ENCODE measurements around the gene WAS. TPM values are rescaled to one million over a fixed set of nuclear protein-coding genes. Genes with fewer than 3 reads are reported as not detected.
A peak's percentile ranks its signal among the peaks of the same experiment; 100 is the strongest.
"Not testable (repeated sequence)": the region's sequence is repeated elsewhere in the genome, so short reads cannot be mapped to it uniquely, and the experiment has no call there.

The WAS gene
- total and polyA plus RNA-seq, 12 donors, result 1.1 to 22.5 (median 11.2) TPM

GRCh38 chrX:48676106-48676892 is 7.3 kb upstream of the WAS start:
- H3K27ac ChIP-seq, result peak overlapping the region; percentile 25 to 91 (median 79)
- DNase-seq, result peak; percentile 89 to 95 (median 92)
- intact Hi-C loops (cut with DNase I), result no loop called here
- TF ChIP-seq, protein P1, sequence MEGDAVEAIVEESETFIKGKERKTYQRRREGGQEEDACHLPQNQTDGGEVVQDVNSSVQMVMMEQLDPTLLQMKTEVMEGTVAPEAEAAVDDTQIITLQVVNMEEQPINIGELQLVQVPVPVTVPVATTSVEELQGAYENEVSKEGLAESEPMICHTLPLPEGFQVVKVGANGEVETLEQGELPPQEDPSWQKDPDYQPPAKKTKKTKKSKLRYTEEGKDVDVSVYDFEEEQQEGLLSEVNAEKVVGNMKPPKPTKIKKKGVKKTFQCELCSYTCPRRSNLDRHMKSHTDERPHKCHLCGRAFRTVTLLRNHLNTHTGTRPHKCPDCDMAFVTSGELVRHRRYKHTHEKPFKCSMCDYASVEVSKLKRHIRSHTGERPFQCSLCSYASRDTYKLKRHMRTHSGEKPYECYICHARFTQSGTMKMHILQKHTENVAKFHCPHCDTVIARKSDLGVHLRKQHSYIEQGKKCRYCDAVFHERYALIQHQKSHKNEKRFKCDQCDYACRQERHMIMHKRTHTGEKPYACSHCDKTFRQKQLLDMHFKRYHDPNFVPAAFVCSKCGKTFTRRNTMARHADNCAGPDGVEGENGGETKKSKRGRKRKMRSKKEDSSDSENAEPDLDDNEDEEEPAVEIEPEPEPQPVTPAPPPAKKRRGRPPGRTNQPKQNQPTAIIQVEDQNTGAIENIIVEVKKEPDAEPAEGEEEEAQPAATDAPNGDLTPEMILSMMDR (IDR thresholded peaks at IDR 0.05), result no peak
- TF ChIP-seq POLR2A (IDR thresholded peaks at IDR 0.05), result peak in 1 of 2 donors; percentile 77
- H3K4me1 ChIP-seq (replicated peaks in 1 of 2), result no peaks in the 10 kb centered on the region
- peaks cover 4% of the 10 kb centered on the region for H3K27me3 ChIP-seq
- H3K4me3 ChIP-seq, result peak overlapping the region in 3 of 4 donors; percentile 14 to 70 (median 47)
- no peaks in the 10 kb centered on the region for H3K9me3 ChIP-seq (replicated peaks in 1 of 3)
- WGBS, 4 donors, result 0 to 49% (median 22%) methylated on average over 5 to 66 of the region's 67 CpGs
- H3K36me3 ChIP-seq (replicated peaks in 1 of 2), result no peaks in the 10 kb centered on the region

DNA sequence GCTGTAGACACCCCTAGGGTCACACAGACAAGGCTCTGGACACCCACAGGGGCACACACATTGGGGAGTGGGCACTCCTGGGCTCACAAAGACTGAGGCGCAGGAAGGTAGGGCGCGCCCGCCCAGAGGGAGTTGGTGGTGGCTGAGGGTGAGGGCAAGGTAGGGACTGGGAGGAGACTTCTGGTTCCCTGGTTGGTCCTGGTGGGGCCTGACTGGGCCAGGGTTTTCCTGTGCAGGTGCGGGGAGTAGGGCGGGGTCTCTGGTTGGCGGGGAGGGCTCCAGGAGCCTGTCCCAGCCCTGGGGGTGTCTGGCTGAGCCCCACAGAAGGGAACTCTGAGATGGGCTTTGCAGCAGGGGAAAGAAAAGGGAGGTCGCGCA is 6.7 kb upstream of the WAS start:
- Histone ChIP-seq H3K27ac (peak overlapping the region in 4 of 5 donors; percentile 72 to 91 (median 78)), H3K4me1 (replicated peaks in 1 of 2) (no peaks in the 10 kb centered on the region), H3K9me3 (replicated peaks in 1 of 3) (no peaks in the 10 kb centered on the region), H3K36me3 (replicated peaks in 1 of 2) (no peaks in the 10 kb centered on the region), H3K27me3 (peaks cover 5% of the 10 kb centered on the region), H3K4me3 (peak overlapping the region in 3 of 4 donors; percentile 14 to 70 (median 47))
- DNase-seq, result no peak
- intact Hi-C loops (cut with DNase I), result no loop called here
- no peak for TF ChIP-seq POLR2A (IDR thresholded peaks at IDR 0.05)
- TF ChIP-seq, protein P1 (IDR thresholded peaks at IDR 0.05), result no peak
- 0 to 35% (median 17%) methylated on average over 4 to 9 of the region's 9 CpGs for WGBS, 4 donors

DNA sequence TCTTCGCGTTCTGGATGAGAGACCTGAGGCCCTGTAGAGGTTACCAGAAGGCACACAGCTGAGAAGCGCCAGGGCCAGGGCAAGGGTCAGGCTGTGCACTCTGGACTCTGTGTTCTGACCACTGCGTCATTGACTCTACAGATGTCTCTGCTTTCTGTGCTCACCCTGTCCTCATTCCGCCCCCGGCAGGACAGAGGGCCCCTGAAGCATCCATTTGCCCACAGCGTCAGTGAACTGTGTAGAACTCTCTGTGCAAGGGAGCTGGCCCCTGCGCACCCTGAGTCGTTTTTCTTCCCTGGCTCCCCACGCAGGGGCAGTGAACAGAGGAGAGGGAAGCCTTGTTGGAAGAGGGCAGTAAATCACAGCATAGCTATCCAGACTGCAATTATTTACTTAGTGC is 6.1 kb upstream of the WAS start:
- TF ChIP-seq POLR2A (IDR thresholded peaks at IDR 0.05), result no peak
- TF ChIP-seq, protein P1 (IDR thresholded peaks at IDR 0.05), result no peak
- Histone ChIP-seq H3K4me3 (no peak overlapping the region), H3K9me3 (replicated peaks in 1 of 3) (no peaks in the 10 kb centered on the region), H3K36me3 (replicated peaks in 1 of 2) (no peaks in the 10 kb centered on the region), H3K27ac (peak overlapping the region in 1 of 5 donors; percentile 91), H3K4me1 (replicated peaks in 1 of 2) (no peaks in the 10 kb centered on the region), H3K27me3 (peaks cover 2% of the 10 kb centered on the region)
- peak in 1 of 7 donors; percentile 61 for DNase-seq
- 55 to 80% (median 63%) methylated on average over 4 to 10 of the region's 10 CpGs for WGBS, 4 donors
- intact Hi-C loops (cut with DNase I), result no loop called here

DNA sequence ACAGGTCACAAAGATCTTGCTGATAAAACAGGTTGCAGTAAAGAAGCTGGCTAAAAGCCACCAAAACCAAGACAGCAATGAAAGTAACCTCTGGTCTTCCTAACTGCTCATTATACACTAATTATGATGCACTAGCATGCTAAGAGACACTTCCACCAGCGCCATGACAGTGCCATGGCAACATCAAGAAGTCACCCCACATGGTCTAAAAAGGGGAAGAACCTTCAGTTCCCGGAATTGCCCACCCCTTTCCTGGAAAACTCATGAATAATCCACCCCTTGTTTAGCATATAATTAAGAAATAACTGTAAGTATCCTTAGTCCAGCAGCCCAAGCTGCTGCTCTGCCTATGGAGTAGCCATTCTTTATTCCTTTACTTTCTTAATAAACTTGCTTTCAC is 3.1 kb upstream of the WAS start:
- peak in 2 of 7 donors; percentile 28 to 44 for DNase-seq
- H3K4me1 ChIP-seq (replicated peaks in 1 of 2); H3K27ac ChIP-seq; H3K27me3 ChIP-seq; intact Hi-C loops (cut with DNase I); H3K4me3 ChIP-seq; H3K9me3 ChIP-seq (replicated peaks in 1 of 3); H3K36me3 ChIP-seq (replicated peaks in 1 of 2): not testable (repeated sequence)
- 23 to 47% (median 34%) methylated on average over 2 of the region's 2 CpGs for WGBS, 4 donors

DNA sequence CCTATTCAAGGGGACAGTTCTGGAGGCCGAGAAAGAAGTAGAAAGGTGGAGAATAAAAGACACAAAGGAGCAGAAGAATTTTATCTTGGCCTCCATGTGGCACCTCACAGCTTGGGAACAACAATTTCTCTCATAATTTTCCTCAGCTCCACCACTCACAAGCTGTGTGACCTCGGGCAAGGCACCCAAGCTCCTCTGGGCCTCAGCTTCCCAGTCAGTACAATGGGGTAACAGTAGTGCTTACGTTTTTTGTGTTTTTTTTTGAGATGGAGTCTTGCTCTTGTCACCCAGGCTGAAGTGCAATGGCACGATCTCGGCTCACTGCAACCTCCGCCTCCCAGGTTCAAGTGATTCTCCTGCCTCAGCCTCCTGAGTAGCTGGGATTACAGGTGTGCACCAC is 2.7 kb upstream of the WAS start:
- H3K27me3 ChIP-seq; H3K36me3 ChIP-seq (replicated peaks in 1 of 2); H3K4me1 ChIP-seq (replicated peaks in 1 of 2); H3K27ac ChIP-seq; DNase-seq; intact Hi-C loops (cut with DNase I); H3K4me3 ChIP-seq; H3K9me3 ChIP-seq (replicated peaks in 1 of 3): not testable (repeated sequence)
- 82 to 84% (median 83%) methylated on average over 6 of the region's 6 CpGs for WGBS, 4 donors
